GM18498 (cell line): ENCODE measurements around the gene ATIC.
"Not testable (repeated sequence)": the region's sequence is repeated elsewhere in the genome, so short reads cannot be mapped to it uniquely, and the experiment has no call there.

Source experiments
- ATAC-seq: cut with Tn5 transposase; IDR thresholded peaks from one replicate; pipeline ENCODE4 v1.9.1; 2021; ENCODE audit warnings: mild to moderate bottlenecking, moderate library complexity; ENCODE audit not compliant: unreplicated experiment

Gene ATIC

DNA sequence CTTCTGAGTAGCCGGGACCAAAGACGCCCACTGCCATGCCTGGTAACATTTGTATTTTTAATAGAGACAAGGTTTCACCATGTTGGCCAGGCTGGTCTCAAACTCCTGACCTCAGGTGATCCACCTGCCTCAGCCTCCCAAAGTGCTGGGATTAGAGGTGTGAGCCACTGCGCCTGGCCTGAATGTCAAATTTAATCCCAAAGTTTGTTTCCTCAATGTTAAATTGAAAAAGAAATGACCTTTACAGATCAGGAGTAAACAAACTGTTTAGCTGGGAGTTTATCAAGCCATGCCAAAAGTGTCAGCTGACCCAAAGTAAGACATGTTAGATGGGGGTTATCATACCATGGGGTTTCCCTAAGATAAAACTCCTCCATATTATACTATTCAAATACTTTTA, 48.2 kb downstream of the ATIC start:
- ATAC-seq: not testable (repeated sequence)

DNA sequence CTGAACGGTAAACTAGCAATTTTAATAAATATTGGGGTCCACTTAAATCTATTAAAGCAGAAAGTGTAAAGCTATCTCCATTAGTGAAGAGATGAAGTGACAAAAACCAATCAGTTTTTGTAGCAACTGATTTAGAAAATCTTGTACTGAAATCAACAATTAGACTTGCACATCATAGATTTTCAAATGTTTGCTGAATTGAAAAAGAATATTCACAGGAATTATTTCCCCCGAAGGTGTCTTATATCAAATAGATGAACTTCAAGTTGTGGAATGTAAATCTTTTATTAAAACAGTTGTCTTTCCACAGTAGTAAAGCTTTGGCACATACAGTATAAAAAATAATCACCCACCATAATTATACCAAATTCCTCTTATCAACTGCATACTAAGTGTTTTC, 48.7 kb downstream of the ATIC start:
- no peak for ATAC-seq

DNA sequence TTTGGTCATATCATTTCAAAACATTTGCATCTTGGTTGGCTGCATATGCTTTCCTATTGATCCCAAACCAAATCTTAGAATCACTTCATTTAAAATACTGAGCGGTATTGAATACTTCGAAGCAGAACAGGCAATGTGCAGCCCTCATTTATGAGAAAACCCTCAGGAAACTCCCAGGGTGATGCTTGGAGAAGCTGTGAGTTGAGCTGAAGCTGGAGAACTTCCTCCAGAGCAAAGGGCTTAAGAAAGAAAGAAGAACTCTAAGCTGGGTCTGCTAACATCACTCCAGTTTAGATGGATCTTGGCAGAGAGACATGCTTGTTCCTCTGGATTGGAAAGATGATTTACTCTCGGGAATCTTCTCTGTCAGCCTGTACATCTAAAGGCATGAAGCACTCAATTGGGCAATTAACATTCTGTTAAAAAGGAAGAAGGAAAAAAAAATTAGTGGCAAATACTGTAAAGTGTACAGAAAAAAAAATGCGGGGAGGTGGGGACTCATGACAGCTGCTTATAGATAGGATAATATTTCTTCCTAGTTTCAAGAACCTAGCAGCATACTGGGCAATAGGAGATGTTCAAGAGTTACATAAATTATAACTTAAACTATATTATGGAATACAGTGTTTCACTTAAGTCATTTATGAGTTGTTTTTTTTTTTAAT, 49.5 kb downstream of the ATIC start:
- ATAC-seq: no peak

DNA sequence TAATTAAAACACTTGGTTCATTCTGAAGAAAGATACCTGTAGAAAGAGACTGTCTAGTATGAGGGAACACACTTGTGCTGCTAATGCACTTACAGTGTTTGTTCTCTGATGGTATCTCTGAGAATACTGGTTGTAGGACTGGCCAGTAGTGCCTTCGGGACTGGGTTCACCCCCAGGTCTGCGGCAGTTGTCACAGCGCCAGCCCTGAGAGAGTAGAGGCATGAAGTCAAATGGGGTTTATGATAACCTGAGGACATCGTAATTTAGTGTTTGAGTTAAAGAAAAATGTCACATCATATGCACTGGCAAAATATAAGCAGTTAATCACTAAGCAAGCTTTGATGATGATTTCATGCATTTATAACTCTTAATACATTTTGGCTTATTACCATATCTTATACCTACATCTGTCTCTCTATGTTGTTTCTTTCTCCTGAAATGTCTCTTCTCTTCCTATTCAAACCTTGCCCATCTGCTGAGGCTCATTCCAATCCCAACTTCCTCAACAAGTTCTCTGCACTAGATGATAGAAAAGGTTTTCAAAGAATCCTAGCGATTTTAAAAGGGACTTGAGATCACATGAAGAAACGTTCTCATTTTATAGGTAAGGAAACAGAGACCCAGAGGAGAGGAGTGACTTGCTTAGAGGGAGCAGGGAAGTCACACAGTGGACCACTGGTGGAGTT, 50.2 kb downstream of the ATIC start:
- ATAC-seq: no peak

DNA sequence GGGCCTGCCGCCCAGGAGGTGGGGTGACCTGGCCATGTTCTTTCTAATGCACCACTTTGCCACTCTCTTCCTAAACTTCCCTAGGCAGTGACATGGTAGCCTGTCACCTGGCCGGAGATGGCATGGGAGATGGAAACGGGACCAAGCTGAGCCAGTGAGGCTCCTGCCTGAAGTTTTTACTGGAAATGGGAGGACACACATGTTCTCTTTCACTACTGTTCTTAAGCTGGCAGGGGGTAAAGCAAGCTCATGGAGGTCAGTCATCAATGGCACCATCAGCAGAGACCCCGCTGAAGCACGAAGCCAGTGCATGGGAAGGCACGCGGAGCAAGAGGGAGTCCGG, 50.7 kb downstream of the ATIC start:
- no peak for ATAC-seq

DNA sequence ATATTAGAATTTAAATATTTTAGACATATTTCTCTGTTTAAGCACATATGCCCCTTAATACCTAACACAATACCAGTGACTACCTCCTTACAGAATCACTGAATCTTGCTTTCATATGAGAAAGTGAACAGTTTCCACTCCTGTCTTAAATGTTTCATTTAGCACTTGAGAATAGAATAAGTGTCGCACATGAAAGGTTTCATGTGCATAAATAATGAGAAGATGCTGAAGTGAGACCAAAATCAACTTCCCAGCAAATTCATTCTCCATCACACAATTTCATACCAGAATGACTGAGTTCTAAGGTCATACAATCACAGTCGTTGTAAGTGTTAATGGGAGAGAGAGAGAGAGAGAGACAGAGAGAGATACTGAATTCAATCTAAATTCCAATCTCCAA, 51.2 kb downstream of the ATIC start:
- ATAC-seq: no peak

DNA sequence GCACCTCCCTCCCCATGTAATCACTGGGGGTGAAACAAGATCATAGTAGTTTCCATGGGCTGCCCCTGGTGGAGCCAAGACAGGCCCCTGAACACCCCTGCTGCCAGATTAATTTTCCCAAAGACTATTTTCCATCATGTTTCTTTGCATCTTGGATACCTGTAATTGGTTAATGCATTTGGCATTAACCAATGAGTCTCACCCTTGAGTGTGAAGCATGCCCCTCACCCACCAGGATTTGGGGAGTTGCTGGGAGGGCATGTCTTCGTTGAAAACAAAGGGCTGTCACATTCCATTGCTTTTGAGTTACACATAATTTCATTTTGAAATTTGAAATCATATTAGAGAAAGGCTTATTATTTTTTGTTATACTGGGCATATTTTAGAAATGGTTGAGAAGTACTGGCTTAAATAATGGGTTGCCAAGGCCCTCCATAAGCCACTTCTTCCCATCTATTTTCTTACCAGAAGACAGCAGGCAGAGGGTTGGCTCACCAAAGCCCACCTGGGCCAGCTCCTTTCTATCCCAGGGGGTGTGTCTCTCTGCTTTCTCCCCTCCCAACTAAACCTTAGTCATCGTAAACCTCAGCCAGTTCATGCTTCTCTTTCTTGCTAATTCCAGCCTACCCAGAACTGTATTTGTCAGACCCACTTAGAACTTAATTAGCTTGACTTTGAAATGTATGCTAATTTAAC, 51.8 kb downstream of the ATIC start:
- no peak for ATAC-seq

DNA sequence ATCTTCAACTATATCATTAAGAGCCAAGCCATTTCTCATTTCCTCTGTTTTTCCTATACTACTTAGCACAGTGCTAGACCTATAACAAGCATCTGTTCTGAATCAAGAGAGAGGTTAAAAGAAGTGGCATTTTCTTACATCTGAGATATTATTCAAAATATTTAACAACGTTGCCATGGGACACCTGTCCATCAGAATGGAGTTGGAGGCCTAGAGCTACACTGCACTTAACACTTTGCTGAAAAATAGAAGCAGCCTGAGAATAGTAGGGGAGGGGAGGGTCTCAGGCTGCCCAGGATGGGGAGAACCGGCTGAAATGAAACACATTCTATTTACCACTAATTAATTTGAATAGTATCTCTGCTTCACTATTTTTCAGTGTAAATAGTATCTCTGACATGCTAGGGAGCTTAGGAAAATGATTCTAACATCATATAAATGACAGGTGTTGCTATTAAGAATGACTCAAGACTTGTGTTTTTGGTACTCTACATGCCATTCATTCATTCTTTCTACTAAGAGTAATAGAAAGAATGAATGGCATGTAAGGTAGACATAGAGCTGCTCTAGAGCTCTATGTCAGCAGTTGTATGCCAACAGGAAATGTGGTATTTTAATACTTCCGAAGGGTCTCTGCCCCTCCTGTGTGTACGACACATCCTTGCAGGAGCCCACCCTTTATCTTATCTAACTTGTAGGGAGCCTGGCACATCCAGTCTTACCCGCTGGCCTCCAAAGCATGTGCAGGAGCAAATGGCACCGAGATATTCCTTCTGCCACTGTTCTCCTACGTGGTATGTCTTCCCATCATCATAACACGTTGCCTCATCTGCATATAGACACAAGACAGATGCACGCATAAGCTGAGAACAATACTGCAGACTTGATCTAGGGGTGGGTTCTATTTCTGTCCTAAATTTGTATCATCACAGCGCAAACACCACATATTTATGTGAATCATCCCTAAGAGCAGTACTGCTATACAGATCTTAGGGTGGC, 52.6 kb downstream of the ATIC start:
- ATAC-seq: no peak

DNA sequence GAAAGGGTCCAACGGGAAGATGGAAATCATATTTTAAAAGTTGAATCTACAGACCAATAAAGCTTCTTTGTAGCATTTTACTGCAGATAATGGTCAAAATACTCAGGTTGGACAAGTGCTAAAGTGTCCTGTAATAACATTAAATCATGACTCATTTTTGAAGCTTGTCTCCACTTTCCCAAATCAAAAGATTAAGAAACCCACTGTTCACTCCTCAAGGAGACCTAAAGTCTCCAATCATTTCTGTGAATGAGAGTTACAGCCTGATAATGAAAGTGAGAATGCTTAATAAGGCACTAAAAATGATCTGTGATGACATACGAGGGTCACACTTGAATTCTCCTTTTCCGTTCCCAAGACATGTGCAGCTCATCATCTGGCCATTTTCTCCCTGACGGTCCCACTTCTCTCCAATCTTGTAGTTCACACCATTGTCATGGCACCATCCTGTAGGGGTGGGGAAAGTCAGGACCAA, 53.4 kb downstream of the ATIC start:
- no peak for ATAC-seq

DNA sequence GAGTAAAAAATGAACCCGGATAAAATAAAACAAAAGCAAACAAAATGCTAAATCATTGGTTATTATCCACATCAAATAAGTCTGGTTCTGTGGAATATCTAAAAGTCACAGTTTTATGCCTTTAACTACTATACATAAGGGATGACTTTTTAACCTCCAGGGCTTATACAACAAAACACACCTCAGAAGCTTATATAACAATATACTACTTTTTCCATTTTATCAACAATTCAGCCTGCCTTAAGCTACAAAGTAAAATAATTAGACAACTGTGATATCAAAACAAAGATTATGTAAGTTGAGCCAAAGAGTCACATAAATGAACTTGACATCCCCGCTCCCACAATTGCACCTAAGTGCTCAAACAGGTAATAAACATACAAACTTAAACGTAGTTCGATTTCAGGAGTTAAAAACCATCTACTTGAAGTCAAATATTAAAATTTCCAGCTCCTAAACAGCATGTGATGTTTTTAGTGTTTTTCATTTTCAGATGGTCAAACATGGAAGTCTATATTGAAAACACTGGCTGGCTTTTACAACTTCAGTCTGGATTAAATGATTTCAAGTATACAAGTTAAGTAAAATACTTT, 54.7 kb downstream of the ATIC start:
- ATAC-seq: no peak

DNA sequence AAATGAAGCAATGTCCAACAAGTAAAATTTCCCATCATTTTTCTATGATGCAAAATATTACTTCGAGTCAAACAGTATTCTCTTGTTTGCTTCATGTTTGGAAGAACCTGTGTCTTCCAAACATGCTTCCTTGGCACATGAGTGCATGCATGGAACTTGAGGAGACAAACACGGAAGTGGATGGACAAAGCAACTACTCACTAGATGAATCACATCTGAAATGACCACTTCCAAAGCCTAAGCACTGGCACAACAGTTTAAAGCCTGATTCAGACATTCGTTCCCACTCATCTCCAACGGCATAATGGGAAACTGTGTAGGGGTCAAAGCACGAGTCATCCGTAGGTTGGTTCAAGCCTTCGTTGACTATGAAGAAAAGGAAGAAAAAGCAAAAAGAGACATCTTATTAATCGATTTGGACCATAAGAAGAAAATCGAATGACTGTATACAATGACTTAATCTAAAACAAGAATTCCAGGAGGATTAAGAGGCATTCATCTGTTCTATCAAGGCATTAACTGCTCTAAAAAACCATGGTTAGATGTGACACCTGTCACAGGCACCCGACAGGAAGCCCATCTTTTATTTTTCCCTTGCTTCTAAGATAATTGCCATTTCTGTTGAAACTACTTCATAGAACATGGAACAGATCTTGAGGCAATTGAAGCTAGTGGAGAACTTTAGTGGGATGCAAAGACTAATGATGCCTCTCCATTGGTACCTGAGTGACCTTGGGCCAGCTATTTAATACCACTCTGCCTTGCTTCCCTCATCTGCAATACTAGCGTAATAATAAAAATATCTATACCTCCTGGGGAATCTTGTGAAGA, 56.0 kb downstream of the ATIC start:
- ATAC-seq: no peak

DNA sequence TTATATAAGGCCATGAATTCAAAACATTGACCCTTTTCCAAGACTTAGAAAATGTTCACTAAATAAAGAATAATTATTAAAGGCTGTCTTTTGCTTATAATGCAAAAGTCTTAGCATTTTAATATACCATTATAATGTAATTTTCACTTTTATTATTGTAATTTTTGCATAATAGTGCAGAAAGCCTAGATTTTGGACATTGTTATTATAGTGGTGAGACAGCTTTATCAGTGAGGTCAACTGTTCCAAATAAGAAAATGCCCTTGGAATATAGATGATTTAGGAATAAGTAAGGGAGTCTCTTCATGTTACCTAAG, 56.6 kb downstream of the ATIC start:
- ATAC-seq: no peak

DNA sequence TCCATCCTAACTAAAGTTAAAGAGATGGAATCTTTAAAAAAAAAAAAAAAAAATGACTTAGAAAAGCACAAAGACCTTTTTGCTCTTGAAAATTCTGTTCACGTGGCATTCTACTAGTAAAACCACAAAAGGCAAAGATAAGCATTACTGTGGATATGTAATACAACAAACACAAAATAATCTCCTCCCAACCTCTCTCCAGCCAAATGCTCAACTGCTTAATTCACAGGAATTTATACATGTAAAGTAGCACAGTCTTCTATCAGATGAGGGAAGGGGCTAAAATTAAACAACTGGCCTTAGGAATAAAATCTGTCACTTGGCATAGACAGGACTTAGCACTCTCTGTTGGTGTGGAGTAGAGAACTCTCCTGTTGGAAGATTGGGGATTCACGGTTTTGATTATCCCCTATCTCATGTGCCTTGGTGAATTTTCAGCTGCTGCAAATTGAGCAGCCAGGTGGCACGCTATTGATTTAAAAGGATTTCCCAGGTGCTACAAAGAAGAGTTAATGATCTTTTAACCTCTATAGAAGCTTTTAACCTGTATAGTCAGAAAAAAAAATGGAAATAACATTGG, 57.4 kb downstream of the ATIC start:
- ATAC-seq: no peak

DNA sequence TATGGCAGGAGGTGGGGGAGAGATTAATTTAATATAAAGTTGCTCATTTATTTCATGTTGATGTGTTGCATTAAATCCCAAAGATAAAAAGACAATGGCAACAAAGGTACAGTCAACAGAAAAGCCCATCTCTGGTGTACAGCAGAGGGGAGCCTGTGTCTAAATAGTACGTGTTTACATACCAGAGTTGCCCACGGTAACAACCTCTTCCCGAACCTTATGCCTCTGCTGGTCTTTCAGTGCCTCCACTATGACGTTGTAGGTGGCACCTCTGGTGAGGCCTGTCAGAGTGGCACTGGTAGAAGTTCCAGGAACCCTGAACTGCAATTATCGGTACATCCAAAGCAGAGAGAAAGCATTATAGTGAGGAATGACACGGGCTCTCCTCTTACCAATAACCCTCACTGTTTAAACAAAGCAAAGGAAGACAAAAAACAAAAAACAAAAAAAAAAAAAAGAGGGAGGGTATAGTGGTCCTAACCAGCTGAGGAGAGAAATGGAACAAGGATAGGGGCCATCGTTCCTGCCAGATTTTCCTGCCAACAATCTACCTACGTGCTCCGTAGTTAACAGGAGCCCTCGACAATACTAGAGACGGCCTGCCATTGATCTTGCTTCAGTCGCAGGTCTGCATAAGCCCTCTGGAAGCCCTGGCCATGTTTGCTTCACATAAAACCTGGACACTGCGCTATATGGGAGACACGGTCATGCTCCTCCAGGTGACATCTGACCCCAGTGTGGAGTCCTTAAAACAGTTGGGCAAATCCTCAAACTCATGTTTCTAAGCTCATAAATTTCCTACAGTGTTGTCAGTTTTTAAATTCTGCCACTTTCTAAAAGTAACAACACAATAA, 58.5 kb downstream of the ATIC start:
- ATAC-seq: no peak

DNA sequence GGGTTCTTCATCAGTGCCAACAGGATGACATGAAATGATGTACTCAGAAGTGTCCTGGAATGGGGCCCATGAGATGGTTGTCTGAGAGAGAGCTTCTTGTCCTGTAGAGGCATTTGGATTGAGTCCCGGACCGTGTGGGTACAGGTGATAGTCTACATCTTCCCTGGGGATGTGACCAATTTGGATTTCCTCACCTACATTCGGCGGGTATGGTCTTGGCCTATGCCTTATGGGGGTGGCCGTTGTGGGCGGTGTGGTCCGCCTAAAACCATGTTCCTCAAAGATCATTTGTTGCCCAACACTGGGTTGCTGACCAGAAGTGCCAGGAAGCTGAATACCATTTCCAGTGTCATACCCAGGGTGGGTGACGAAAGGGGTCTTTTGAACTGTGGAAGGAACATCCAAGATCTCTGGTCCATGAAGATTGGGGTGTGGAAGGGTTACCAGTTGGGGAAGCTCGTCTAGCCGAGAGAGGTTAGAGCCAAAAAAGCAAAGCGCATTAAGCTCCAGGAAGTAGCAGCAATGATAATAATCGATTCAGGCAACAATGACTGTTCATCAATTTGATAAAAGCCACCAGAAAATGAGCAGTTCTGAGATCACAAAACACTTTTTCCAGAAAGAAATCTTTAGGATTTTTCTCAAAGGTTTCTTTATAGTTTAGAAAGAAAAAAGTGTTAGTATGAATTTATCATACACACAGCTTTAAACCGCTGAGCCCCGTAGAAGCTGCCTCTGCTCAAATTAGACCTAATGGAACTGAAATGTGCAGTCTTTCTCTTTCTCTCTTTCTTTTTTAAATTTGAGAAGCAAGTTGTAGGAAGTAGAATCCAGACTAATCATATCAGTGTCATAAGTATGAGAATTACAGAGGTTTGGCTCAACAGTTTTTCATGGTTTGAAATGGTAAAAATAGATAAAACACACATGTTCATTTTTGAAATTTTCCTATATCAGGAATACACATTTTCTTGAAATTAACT, 60.3 kb downstream of the ATIC start:
- no peak for ATAC-seq

DNA sequence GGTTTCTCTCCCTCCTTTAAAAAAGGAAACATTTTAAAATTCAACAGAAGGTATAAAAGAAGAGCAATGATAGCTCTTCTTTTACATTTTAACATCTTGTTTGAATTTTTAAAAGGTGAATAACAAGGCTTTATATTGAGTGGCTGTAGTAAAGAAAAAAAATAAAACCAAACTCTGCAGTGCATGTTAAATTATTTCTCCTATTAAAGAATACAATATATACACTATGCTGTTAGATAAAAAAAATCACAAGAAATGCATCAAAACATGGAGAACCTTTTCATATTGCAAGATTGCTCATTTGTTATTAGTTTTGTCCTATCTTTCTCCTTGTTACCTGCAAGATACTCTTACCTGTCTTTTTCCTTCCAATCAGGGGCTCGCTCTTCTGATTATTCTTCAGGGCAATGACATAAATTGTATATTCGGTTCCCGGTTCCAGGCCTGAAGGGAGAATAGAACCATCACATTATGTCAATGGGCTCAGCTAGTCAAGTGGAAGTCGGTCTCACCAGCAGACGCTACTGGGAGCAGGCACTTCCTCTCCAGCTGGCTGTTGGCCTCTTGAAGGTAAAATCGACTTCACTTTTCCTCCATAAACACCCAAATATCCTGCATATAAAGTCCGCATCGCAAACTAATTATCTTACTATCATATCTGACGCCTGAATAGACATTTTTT, 61.2 kb downstream of the ATIC start:
- ATAC-seq: no peak

DNA sequence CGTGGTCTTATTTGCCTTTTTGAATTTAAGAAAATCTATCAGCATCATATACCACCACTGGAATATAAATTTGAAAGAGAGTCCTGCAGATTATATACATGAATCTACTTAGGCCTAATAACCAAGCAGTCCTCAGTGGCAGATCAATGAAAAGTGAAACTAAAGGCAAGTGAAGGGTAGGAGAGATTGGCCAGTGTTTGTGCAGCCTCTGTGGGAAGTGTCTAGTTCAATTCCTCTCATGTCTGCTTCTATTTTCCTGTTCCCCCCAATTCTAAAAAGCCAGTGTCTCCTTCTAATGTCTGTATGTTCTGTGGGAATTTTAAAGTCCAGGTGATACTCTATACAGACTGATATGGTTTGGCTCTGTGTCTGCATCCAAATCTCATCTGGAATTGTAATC, 62.1 kb downstream of the ATIC start:
- ATAC-seq: no peak
